IPS-15b (cell line): ENCODE measurements around the gene LDAH.
"Not testable (repeated sequence)": the region's sequence is repeated elsewhere in the genome, so short reads cannot be mapped to it uniquely, and the experiment has no call there.

Source experiments
- H3K27me3 ChIP-seq: one replicate; pipeline ENCODE4 v1.6.1; 2013; ENCODE audit warnings: low read length; ENCODE audit not compliant: control insufficient read depth, insufficient read depth
- H3K36me3 ChIP-seq: one replicate; pipeline ENCODE4 v1.6.1; 2013; ENCODE audit warnings: low read length; ENCODE audit not compliant: control insufficient read depth, insufficient read depth
- H3K4me1 ChIP-seq: one replicate; pipeline ENCODE4 v1.6.1; 2013; ENCODE audit warnings: mild to moderate bottlenecking, low read length; ENCODE audit not compliant: control insufficient read depth, insufficient read depth
- H3K4me3 ChIP-seq: one replicate; pipeline ENCODE4 v1.5.1; 2013; ENCODE audit warnings: low read depth, low read length
- H3K9ac ChIP-seq: one replicate; pipeline ENCODE4 v1.6.1; 2013; ENCODE audit warnings: low read depth, mild to moderate bottlenecking, low read length
- H3K9me3 ChIP-seq: one replicate; pipeline ENCODE4 v1.6.1; 2013; ENCODE audit warnings: mild to moderate bottlenecking, low read length; ENCODE audit not compliant: control insufficient read depth, insufficient read depth

The LDAH gene

GRCh38 chr2:20714412-20714811 lies 108.5 kb downstream of the LDAH start:
- not testable (repeated sequence) for H3K9me3 ChIP-seq, H3K36me3 ChIP-seq, H3K9ac ChIP-seq, H3K4me1 ChIP-seq, H3K4me3 ChIP-seq, H3K27me3 ChIP-seq

- H3K27me3 ChIP-seq, H3K36me3 ChIP-seq, H3K9ac ChIP-seq, H3K9me3 ChIP-seq, H3K4me3 ChIP-seq, H3K4me1 ChIP-seq: not testable (repeated sequence)
These were observed 109.3 kb downstream of the LDAH start for GRCh38 chr2:20713585-20713984.

GRCh38 chr2:20711641-20712040 lies 111.3 kb downstream of the LDAH start:
- not testable (repeated sequence) for H3K9me3 ChIP-seq, H3K4me3 ChIP-seq, H3K27me3 ChIP-seq, H3K9ac ChIP-seq, H3K36me3 ChIP-seq, H3K4me1 ChIP-seq

GRCh38 chr2:20707601-20708000 lies 115.3 kb downstream of the LDAH start:
- H3K9me3 ChIP-seq: no peaks in the 10 kb centered on the region
- no peak overlapping the region for H3K9ac ChIP-seq
- peaks cover 3% of the 10 kb centered on the region for H3K4me1 ChIP-seq
- H3K27me3 ChIP-seq: no peaks in the 10 kb centered on the region
- no peaks in the 10 kb centered on the region for H3K36me3 ChIP-seq
- H3K4me3 ChIP-seq: no peak overlapping the region

GRCh38 chr2:20706786-20707185 lies 116.1 kb downstream of the LDAH start:
- Histone ChIP-seq H3K36me3 (no peaks in the 10 kb centered on the region), H3K27me3 (no peaks in the 10 kb centered on the region), H3K9me3 (no peaks in the 10 kb centered on the region), H3K4me1 (peaks cover 3% of the 10 kb centered on the region), H3K4me3 (no peak overlapping the region), H3K9ac (no peak overlapping the region)

- H3K4me3 ChIP-seq: no peak overlapping the region
- no peaks in the 10 kb centered on the region for H3K36me3 ChIP-seq
- no peak overlapping the region for H3K9ac ChIP-seq
- H3K27me3 ChIP-seq: no peaks in the 10 kb centered on the region
- H3K4me1 ChIP-seq: peaks cover 3% of the 10 kb centered on the region
- H3K9me3 ChIP-seq: no peaks in the 10 kb centered on the region
These were observed 116.7 kb downstream of the LDAH start for GRCh38 chr2:20706217-20706616.

GRCh38 chr2:20704886-20705285 lies 118.0 kb downstream of the LDAH start:
- Histone ChIP-seq H3K9ac (no peak overlapping the region), H3K4me3 (no peak overlapping the region), H3K4me1 (peaks cover 3% of the 10 kb centered on the region), H3K27me3 (no peaks in the 10 kb centered on the region), H3K36me3 (no peaks in the 10 kb centered on the region), H3K9me3 (no peaks in the 10 kb centered on the region)

- Histone ChIP-seq H3K36me3 (no peaks in the 10 kb centered on the region), H3K4me1 (peaks cover under 1% of the 10 kb centered on the region), H3K9me3 (no peaks in the 10 kb centered on the region), H3K4me3 (no peak overlapping the region), H3K9ac (no peak overlapping the region), H3K27me3 (no peaks in the 10 kb centered on the region)
These were observed 120.3 kb downstream of the LDAH start for GRCh38 chr2:20702563-20702962.

- Histone ChIP-seq H3K4me3 (no peak overlapping the region), H3K9ac (no peak overlapping the region), H3K27me3 (no peaks in the 10 kb centered on the region), H3K9me3 (no peaks in the 10 kb centered on the region), H3K4me1 (no peaks in the 10 kb centered on the region), H3K36me3 (no peaks in the 10 kb centered on the region)
These were observed 123.8 kb downstream of the LDAH start for GRCh38 chr2:20698916-20699613.

- Histone ChIP-seq H3K36me3 (no peaks in the 10 kb centered on the region), H3K9me3 (no peaks in the 10 kb centered on the region), H3K4me3 (no peak overlapping the region), H3K27me3 (no peaks in the 10 kb centered on the region), H3K4me1 (no peaks in the 10 kb centered on the region), H3K9ac (no peak overlapping the region)
These were observed 125.5 kb downstream of the LDAH start for GRCh38 chr2:20697322-20697934.

- H3K36me3 ChIP-seq: no peaks in the 10 kb centered on the region
- no peaks in the 10 kb centered on the region for H3K4me1 ChIP-seq
- no peaks in the 10 kb centered on the region for H3K27me3 ChIP-seq
- no peaks in the 10 kb centered on the region for H3K9me3 ChIP-seq
- no peak overlapping the region for H3K9ac ChIP-seq
- no peak overlapping the region for H3K4me3 ChIP-seq
These were observed 126.5 kb downstream of the LDAH start for GRCh38 chr2:20696366-20696765.

GRCh38 chr2:20693317-20693716 lies 129.6 kb downstream of the LDAH start:
- H3K27me3 ChIP-seq: no peaks in the 10 kb centered on the region
- H3K9me3 ChIP-seq: no peaks in the 10 kb centered on the region
- H3K9ac ChIP-seq: no peak overlapping the region
- no peaks in the 10 kb centered on the region for H3K36me3 ChIP-seq
- no peaks in the 10 kb centered on the region for H3K4me1 ChIP-seq
- no peak overlapping the region for H3K4me3 ChIP-seq
